Small intestine (tissue), 7 donors: ENCODE data around the gene TRAF2. TPM values are rescaled to one million over a fixed set of nuclear protein-coding genes. Genes with fewer than 3 reads are reported as not detected.
"Not testable (repeated sequence)": the region's sequence is repeated elsewhere in the genome, so short reads cannot be mapped to it uniquely, and the experiment has no call there.

Source experiments
- DNase-seq, 2 donors: peaks; one replicate each; pipeline versions ENCODE4 v3.0.0 to v3.0.0-alpha.2; 2013
- FAIRE-seq: peaks from 2 replicates; lab custom pipeline; 2012; peaks lifted over from hg19 to GRCh38; lab: Jason Lieb, UNC
- H3K27ac ChIP-seq, 3 donors: one replicate each; pipeline ENCODE4 v1.5.1; 2013; ENCODE audit warnings: low read length in 2 of 3, mild to moderate bottlenecking in 2 of 3, control low read depth in 1 of 3, inconsistent platforms in 1 of 3, low read depth in 1 of 3, moderate library complexity in 1 of 3
- H3K27me3 ChIP-seq, 3 donors: one replicate each; pipeline ENCODE4 v1.6.1; 2013; ENCODE audit warnings: low read length in 3 of 3, inconsistent platforms in 1 of 3; ENCODE audit not compliant: control insufficient read depth in 3 of 3, insufficient read depth in 3 of 3
- H3K36me3 ChIP-seq, 3 donors: one replicate each; pipeline ENCODE4 v1.6.1; 2013; ENCODE audit warnings: low read length in 3 of 3, inconsistent platforms in 1 of 3, low read depth in 1 of 3, mild to moderate bottlenecking in 1 of 3, moderate library complexity in 1 of 3; ENCODE audit not compliant: control insufficient read depth in 3 of 3, insufficient read depth in 2 of 3
- H3K4me1 ChIP-seq, 3 donors: one replicate each; pipeline ENCODE4 v1.6.1; 2013; ENCODE audit warnings: low read length in 2 of 3, inconsistent platforms in 1 of 3, low read depth in 1 of 3, mild to moderate bottlenecking in 1 of 3, moderate library complexity in 1 of 3; ENCODE audit not compliant: control insufficient read depth in 3 of 3, insufficient read depth in 2 of 3
- H3K4me3 ChIP-seq, 3 donors: one replicate each; pipeline ENCODE4 v1.5.1; 2013; ENCODE audit warnings: low read length in 3 of 3, control low read depth in 1 of 3, inconsistent platforms in 1 of 3, low read depth in 1 of 3, mild to moderate bottlenecking in 1 of 3, moderate library complexity in 1 of 3
- H3K9me3 ChIP-seq, 2 donors: one replicate each; pipeline ENCODE4 v1.6.1; 2013; ENCODE audit warnings: low read depth in 1 of 2, low read length in 1 of 2; ENCODE audit not compliant: control insufficient read depth in 2 of 2, insufficient read depth in 1 of 2
- WGBS, 3 donors: extraction: QIAGEN DNeasy Blood & Tissue Kit; methylation state at CpG; one replicate each; pipeline ENCODE4 v1.1.7; 2013; 5-methylcytosine and 5-hydroxymethylcytosine counted together
- polyA plus RNA-seq, 4 donors: library from polyadenylated mRNA; stranded (reverse) in 3 of 4; unstranded in 1 of 4; fragments of 200-250 nt in 3 of 4; fragments of 120-200 nt in 1 of 4; gene quantifications; one replicate each; pipeline versions ENCODE4 v1.2.1 to v1.2.3, GENCODE V29; 2013
- donor health status: healthy with polysubstance abuse.
- donor health status: control.
- donor health status: control.
- donor health status: Bipolar disorder and iron deficiency.
- donor health status: healthy.

The TRAF2 gene
- polyA plus RNA-seq, 4 donors, result 11.2 to 20.9 (median 13.8) TPM

GRCh38 chr9:136876476-136876875 lies 9.8 kb upstream of the TRAF2 start:
- no peak for FAIRE-seq
- 81 to 85% (median 85%) methylated on average over 5 of the region's 5 CpGs for WGBS, 3 donors
- Histone ChIP-seq H3K27me3 (no peaks in the 10 kb centered on the region), H3K4me1 (peaks cover 0 to 3% (median 0%) of the 10 kb centered on the region in 3 donors), H3K36me3 (no peaks in the 10 kb centered on the region), H3K9me3 (peaks cover 0 to 12% of the 10 kb centered on the region in 2 donors), H3K4me3 (no peak overlapping the region), H3K27ac (no peak overlapping the region)
- no peak for DNase-seq

DNA sequence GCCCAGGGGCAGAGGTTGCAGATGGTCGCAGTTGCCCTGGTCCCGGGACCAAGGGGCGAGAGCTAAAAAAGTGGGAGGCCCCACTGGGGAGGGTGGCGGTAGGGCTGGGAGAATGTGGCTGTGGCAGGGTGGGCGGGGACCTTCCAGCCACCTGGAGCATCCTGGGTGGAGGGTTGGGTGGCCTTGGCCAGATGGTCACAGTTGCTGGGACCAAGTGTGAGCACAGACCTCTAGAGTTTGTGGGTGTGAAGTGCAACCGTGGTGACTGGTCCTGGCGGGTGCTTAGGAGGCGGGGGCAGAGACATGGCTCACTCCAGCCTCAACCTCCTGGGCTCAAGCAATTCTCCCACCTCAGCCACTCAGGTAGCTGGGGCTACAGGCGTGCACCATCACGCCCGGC lies 5.7 kb upstream of the TRAF2 start:
- no peak overlapping the region for H3K4me3 ChIP-seq
- H3K27me3 ChIP-seq, result no peaks in the 10 kb centered on the region
- FAIRE-seq, result no peak
- peaks cover 0 to 23% (median 0%) of the 10 kb centered on the region in 3 donors for H3K4me1 ChIP-seq
- no peak for DNase-seq
- WGBS, 3 donors, result 77 to 81% (median 78%) methylated on average over 9 to 11 of the region's 11 CpGs
- no peak overlapping the region for H3K27ac ChIP-seq
- no peaks in the 10 kb centered on the region for H3K36me3 ChIP-seq
- no peaks in the 10 kb centered on the region for H3K9me3 ChIP-seq

GRCh38 chr9:136881691-136882108 lies 4.6 kb upstream of the TRAF2 start:
- peak overlapping the region; percentile 42 to 100 (median 65) for H3K27ac ChIP-seq
- peaks cover 0 to 24% (median 0%) of the 10 kb centered on the region in 3 donors for H3K4me1 ChIP-seq
- peak overlapping the region in 2 of 3 donors; percentile 4 to 17 for H3K4me3 ChIP-seq
- peak; percentile 80 to 93 for DNase-seq
- no peaks in the 10 kb centered on the region for H3K36me3 ChIP-seq
- H3K27me3 ChIP-seq, result no peaks in the 10 kb centered on the region
- no peak for FAIRE-seq
- WGBS, 3 donors, result 3 to 10% (median 7%) methylated on average over 9 of the region's 9 CpGs
- H3K9me3 ChIP-seq, result no peaks in the 10 kb centered on the region

DNA sequence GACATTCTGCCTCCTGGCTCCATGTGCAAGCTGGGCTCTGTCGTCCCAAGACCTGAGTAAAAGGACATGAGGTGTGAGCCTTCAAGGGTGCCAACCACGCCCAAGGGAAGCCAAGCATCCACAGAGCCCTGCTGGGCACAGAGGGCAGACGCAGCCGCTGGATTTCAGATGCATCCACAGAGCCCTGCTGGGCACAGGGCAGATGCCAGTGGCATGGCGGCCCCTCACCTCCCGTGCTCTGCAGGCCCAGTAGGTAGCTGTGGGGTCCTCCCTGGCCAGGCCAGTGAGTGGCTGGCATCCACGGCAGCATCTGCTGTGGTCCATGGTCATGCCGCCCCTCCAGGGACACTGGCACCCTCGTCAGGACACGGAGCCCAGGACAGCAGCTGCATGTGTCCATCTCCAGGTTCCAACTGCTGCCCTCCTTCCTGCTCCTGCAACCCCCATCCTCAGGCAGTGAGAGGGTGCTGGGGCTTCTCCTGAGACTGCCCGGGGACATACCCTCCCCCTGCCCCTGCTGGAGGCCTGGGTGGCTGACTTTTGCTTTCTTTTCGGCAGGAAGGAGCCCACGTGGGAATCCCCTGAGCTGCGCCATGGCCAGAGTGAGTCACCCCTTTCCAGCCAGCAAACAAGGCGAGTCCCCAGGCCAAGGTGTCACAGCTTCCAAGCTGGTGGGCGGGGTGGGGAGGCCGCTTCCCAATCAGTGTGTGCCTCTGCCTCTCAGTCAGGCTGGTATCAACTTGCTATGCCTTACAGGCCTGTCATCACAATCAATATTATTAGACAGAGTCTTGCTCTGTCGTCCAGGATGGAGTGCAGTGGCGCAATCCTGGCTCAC lies 4.0 kb upstream of the TRAF2 start:
- peak overlapping the region in 2 of 3 donors; percentile 4 to 17 for H3K4me3 ChIP-seq
- 12 to 33% (median 24%) methylated on average over 19 of the region's 19 CpGs for WGBS, 3 donors
- H3K27ac ChIP-seq, result peak overlapping the region; percentile 42 to 100 (median 65)
- H3K27me3 ChIP-seq, result no peaks in the 10 kb centered on the region
- DNase-seq (peak; percentile 79 to 93), FAIRE-seq (no peak)
- no peaks in the 10 kb centered on the region for H3K36me3 ChIP-seq
- no peaks in the 10 kb centered on the region for H3K9me3 ChIP-seq
- peaks cover 0 to 26% (median 0%) of the 10 kb centered on the region in 3 donors for H3K4me1 ChIP-seq

DNA sequence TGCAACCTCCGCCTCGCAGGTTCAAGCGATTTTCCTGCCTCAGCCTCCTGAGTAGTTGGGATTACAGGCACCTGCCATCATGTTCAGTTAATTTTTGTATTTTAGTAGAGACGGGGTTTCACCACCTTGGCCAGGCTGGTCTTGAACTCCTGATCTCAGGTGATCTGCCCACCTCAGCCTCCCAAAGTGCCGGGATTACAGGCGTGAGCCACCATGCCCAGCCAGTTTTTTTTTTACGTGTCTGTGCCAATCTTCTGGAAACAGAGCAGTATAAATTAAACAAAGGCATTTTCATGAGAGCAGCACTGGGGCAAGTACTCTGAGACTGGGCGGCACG lies 3.4 kb upstream of the TRAF2 start:
- Histone ChIP-seq H3K27ac (peak overlapping the region; percentile 50 to 100 (median 65)), H3K4me1 (peaks cover 0 to 27% (median 0%) of the 10 kb centered on the region in 3 donors)
- not testable (repeated sequence) for H3K9me3 ChIP-seq, H3K4me3 ChIP-seq, H3K36me3 ChIP-seq, H3K27me3 ChIP-seq, DNase-seq, FAIRE-seq
- WGBS, 3 donors, result 51 to 78% (median 58%) methylated on average over 9 of the region's 9 CpGs

DNA sequence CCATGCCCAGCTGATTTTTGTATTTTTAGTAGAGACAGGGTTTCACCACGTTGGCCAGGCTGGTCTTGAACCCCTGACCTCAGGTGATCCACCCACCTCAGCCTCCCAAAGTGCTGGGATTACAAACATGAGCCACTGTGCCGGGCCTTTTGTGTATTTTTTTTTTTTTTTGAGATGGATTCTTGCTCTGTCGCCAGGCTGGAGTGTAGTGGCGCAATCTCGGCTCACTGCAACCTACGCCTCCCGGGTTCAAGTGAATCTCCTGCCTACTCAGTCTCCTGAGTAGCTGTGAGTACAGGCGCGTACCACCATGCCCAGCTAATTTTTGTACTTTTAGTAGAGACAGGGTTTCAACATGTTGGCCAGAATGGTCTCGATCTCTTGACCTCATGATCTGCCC lies 2.6 kb upstream of the TRAF2 start:
- H3K27me3 ChIP-seq, H3K36me3 ChIP-seq, DNase-seq, H3K4me3 ChIP-seq, H3K27ac ChIP-seq, H3K9me3 ChIP-seq, FAIRE-seq: not testable (repeated sequence)
- 87 to 92% (median 88%) methylated on average over 10 of the region's 10 CpGs for WGBS, 3 donors
- H3K4me1 ChIP-seq, result peaks cover 0 to 27% (median 0%) of the 10 kb centered on the region in 3 donors

- peaks cover 0 to 21% (median 0%) of the 10 kb centered on the region in 3 donors for H3K4me1 ChIP-seq
- H3K9me3 ChIP-seq, result no peaks in the 10 kb centered on the region
- 1% methylated on average over 35 to 76 of the region's 76 CpGs for WGBS, 3 donors
- FAIRE-seq (no peak), DNase-seq (peak; percentile 27 to 65)
- no peaks in the 10 kb centered on the region for H3K27me3 ChIP-seq
- peaks cover 0 to 28% (median 0%) of the 10 kb centered on the region in 3 donors for H3K36me3 ChIP-seq
- H3K4me3 ChIP-seq, result peak overlapping the region; percentile 64 to 96 (median 92)
- H3K27ac ChIP-seq, result peak overlapping the region; percentile 24 to 70 (median 56)
These were observed 588 bp downstream of the TRAF2 start for GRCh38 chr9:136886610-136887597.

DNA sequence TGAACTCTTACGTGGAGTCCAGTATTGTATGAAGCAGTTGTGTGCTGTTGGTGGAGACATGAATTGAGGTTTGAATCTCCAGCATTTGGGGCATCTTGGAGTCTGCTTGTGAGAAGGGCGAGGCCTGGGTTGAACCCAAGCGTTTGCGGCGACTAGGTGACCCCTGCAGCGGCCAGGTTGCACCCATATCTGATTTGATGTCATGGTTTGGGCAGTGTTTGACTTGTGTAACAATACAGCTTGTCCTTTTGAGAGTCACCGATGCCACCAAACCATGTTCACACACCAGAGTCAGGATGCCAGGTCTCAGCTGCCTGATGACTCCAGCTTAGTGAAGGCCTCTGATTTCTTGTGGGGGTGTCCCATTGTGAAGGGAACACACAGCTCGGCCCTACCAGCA lies 2.1 kb downstream of the TRAF2 start:
- H3K27ac ChIP-seq, result no peak overlapping the region
- no peak for FAIRE-seq

More for the DNA sequence above, 2.1 kb downstream of the TRAF2 start:
- peaks cover 0 to 39% (median 0%) of the 10 kb centered on the region in 3 donors for H3K36me3 ChIP-seq
- DNase-seq, result no peak
- H3K9me3 ChIP-seq, result no peaks in the 10 kb centered on the region
- H3K27me3 ChIP-seq, result no peaks in the 10 kb centered on the region
- peaks cover 0 to 5% (median 0%) of the 10 kb centered on the region in 3 donors for H3K4me1 ChIP-seq
- 79 to 86% (median 82%) methylated on average over 8 of the region's 8 CpGs for WGBS, 3 donors
- no peak overlapping the region for H3K4me3 ChIP-seq
